Keratinocyte (primary cell): Measurements from ENCODE around the gene SMARCC1. TPM values are rescaled to one million over a fixed set of nuclear protein-coding genes. Genes with fewer than 3 reads are reported as not detected.

Experiments used
- DNase-seq: peaks from one replicate; pipeline ENCODE4 v3.0.0-alpha.2; 2011; ENCODE audit warnings: low read depth, missing footprints, low spot score
- FAIRE-seq: peaks from 2 replicates; lab custom pipeline; 2011; peaks lifted over from hg19 to GRCh38; lab: Jason Lieb, UNC
- H2AFZ ChIP-seq: 2 replicates; pipeline ENCODE4 v1.6.0; 2012; ENCODE audit warnings: low read length, control low read depth, inconsistent platforms; ENCODE audit not compliant: control insufficient read depth
- H3K27ac ChIP-seq: 2 replicates; pipeline ENCODE4 v1.5.1; 2011; ENCODE audit warnings: low read length; ENCODE audit not compliant: control insufficient read depth, insufficient read depth
- H3K27me3 ChIP-seq: 3 replicates; pipeline ENCODE4 v1.6.0; 2011; ENCODE audit warnings: low read length; ENCODE audit not compliant: control insufficient read depth, insufficient read depth; ENCODE audit errors: extremely low read depth
- H3K36me3 ChIP-seq, 2 experiments: 2 replicates in 1 of 2; 3 replicates in 1 of 2; pipeline ENCODE4 v1.5.1; 2011; ENCODE audit warnings: low read length in 2 of 2, mild to moderate bottlenecking in 1 of 2; ENCODE audit not compliant: control insufficient read depth in 2 of 2, insufficient read depth in 2 of 2; ENCODE audit errors: extremely low read depth in 1 of 2
- H3K4me1 ChIP-seq: 3 replicates; pipeline ENCODE4 v1.5.1; 2011; ENCODE audit warnings: low read length; ENCODE audit not compliant: control insufficient read depth, insufficient read depth; ENCODE audit errors: extremely low read depth
- H3K4me2 ChIP-seq: 3 replicates; pipeline ENCODE4 v1.6.0; 2011; ENCODE audit warnings: low read depth, low read length; ENCODE audit not compliant: control insufficient read depth, insufficient read depth; ENCODE audit errors: extremely low read depth
- H3K4me3 ChIP-seq, 3 experiments: fragments of 200-600 bp in 1 of 3; sonication (generic) in 1 of 3; 2 replicates in 2 of 3; 3 replicates in 1 of 3; pipeline ENCODE4 v1.5.1; 2011 to 2016; ENCODE audit warnings: low read length in 3 of 3, mild to moderate bottlenecking in 3 of 3, control low read depth in 2 of 3, inconsistent platforms in 1 of 3, low read depth in 1 of 3, mixed read lengths in 1 of 3, mixed run types in 1 of 3, moderate library complexity in 1 of 3; ENCODE audit not compliant: control insufficient read depth in 2 of 3, insufficient read depth in 2 of 3; ENCODE audit errors: extremely low read depth in 1 of 3
- H3K79me2 ChIP-seq: 2 replicates; pipeline ENCODE4 v1.6.0; 2012; ENCODE audit warnings: low read length; ENCODE audit not compliant: control insufficient read depth, insufficient read depth
- H3K9ac ChIP-seq: 3 replicates; pipeline ENCODE4 v1.6.0; 2011; ENCODE audit warnings: low read length; ENCODE audit not compliant: control insufficient read depth, insufficient read depth; ENCODE audit errors: extremely low read depth
- H3K9me1 ChIP-seq: 3 replicates; pipeline ENCODE4 v1.6.0; 2011; ENCODE audit warnings: low read length; ENCODE audit not compliant: control insufficient read depth, insufficient read depth; ENCODE audit errors: extremely low read depth
- H3K9me3 ChIP-seq: 2 replicates; pipeline ENCODE4 v1.5.1; 2012; ENCODE audit warnings: low read depth, low read length; ENCODE audit not compliant: control insufficient read depth
- H4K20me1 ChIP-seq: 3 replicates; pipeline ENCODE4 v1.6.0; 2011; ENCODE audit warnings: low read length; ENCODE audit not compliant: control insufficient read depth, insufficient read depth; ENCODE audit errors: extremely low read depth
- EZH2 ChIP-seq: IDR thresholded peaks from one replicate; pipeline ENCODE4 v1.6.1; 2012; ENCODE audit warnings: inconsistent platforms, mild to moderate bottlenecking, low read length, moderate library complexity
- dilution Hi-C: fragments of 300-500 bp; cut with MboI; formaldehyde crosslinking; loops from one replicate; pipeline ENCODE4 v1.7.0; 2020; ENCODE audit warnings: low sequenced_read_pairs; ENCODE audit not compliant: extremely low pct_ligation_motif_present
- polyA plus RNA-seq, 5 experiments: library from polyadenylated mRNA; depleted of rRNA in 3 of 5; stranded (reverse) in 3 of 5; stranded (forward) in 1 of 5; unstranded in 1 of 5; fragments of >200 nt; gene quantifications; 1 replicate in 1 of 5; 2 replicates in 3 of 5; 3 replicates in 1 of 5; pipeline versions ENCODE4 v1.2.1 to v1.2.3, GENCODE V29; 2011 to 2012; ENCODE audit warnings: missing spikeins in 2 of 5, low read depth in 1 of 5, low replicate concordance in 1 of 5
- TF ChIP-seq, protein P1 (sequence below), 3 experiments: IDR thresholded peaks in 1 of 3; conservative IDR thresholded peaks in 1 of 3; optimal IDR thresholded peaks in 1 of 3; 2 replicates in 2 of 3; 3 replicates in 1 of 3; pipeline versions ENCODE3 to v1.5.1; 2011; ENCODE audit warnings: low read length in 3 of 3, mild to moderate bottlenecking in 3 of 3, moderate library complexity in 2 of 3, control low read depth in 1 of 3, inconsistent platforms in 1 of 3; ENCODE audit not compliant: insufficient read depth in 2 of 3; ENCODE audit errors: extremely low read depth in 1 of 3

Gene SMARCC1
- polyA plus RNA-seq, 1 donor (not counting 4 experiments of a cell fraction or from before 2014, with no cell fraction given), result 39.7 TPM

DNA sequence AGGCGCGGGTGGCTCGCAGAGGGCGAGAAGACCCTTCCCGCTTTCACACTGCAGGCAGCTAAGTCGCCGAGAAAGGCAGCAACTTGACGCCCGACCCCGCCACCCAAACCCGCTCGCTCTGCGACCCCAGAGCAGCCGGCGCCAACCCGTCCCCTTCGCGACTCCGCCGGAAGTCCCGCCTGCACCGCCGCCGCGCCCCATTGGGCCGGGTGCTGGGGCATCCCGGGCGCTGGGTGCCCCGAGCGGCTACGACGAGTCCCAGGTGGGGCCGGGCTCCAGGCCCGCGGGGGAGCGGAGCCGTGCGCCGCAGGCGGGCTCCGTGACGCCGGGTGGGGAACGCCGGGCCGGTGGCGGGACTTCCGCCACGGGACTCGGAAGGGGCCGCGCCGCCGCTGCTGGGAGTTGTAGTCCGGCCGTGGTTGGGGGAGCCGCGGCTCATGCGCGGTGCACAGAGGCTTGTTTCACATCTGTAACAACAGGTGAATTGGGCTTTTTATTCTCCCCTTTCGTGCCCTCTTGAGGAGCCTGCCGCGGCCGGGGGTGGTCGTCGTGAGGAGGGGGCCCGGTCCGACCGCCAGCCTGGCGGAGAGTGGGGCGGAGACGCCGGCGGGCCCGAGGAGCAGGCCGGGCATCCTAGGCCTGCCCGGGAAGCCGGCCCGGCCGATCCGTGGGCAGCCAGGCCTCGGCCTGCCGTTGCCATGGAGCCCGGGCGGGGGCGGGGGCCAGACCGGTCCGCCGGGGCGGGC is 21.2 kb upstream of the SMARCC1 start, which contains the start of gene DHX30:
TSS of gene DHX30 (plus strand) at position 405 of the 746 bp plus-strand sequence. CDS start 7,546 bp downstream, outside the sequence.
- Histone ChIP-seq H3K4me2 (peak within 1 kb of the TSS; percentile 100), H3K9me1 (no peaks in the 10 kb centered on the region), H2AFZ (peak within 1 kb of the TSS; percentile 96), H3K27me3 (no peaks in the 10 kb centered on the region), H3K36me3 (no peaks in the 10 kb centered on the region), H3K4me1 (peaks cover 11% of the 10 kb centered on the region), H3K4me3 (peak within 1 kb of the TSS; percentile 71 to 96 (median 88)), H3K9me3 (no peaks in the 10 kb centered on the region), H4K20me1 (no peaks in the 10 kb centered on the region), H3K27ac (peak within 1 kb of the TSS; percentile 94), H3K9ac (peak within 1 kb of the TSS; percentile 88), H3K79me2 (peaks cover 18% of the 10 kb centered on the region)
- DNase-seq, result no peak
- FAIRE-seq, result no peak
- TF ChIP-seq EZH2, result no peak
- TF ChIP-seq, protein P1, sequence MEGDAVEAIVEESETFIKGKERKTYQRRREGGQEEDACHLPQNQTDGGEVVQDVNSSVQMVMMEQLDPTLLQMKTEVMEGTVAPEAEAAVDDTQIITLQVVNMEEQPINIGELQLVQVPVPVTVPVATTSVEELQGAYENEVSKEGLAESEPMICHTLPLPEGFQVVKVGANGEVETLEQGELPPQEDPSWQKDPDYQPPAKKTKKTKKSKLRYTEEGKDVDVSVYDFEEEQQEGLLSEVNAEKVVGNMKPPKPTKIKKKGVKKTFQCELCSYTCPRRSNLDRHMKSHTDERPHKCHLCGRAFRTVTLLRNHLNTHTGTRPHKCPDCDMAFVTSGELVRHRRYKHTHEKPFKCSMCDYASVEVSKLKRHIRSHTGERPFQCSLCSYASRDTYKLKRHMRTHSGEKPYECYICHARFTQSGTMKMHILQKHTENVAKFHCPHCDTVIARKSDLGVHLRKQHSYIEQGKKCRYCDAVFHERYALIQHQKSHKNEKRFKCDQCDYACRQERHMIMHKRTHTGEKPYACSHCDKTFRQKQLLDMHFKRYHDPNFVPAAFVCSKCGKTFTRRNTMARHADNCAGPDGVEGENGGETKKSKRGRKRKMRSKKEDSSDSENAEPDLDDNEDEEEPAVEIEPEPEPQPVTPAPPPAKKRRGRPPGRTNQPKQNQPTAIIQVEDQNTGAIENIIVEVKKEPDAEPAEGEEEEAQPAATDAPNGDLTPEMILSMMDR (optimal IDR thresholded peaks at IDR 0.05 in 1 of 3, IDR thresholded peaks at IDR 0.05 in 1 of 3, conservative IDR thresholded peaks at IDR 0.05 in 1 of 3; ENCODE audit: extremely low read depth in 1 of 3, insufficient read depth in 2 of 3, low read length in 3 of 3), result no peak
- dilution Hi-C loops, result no loop called here

DNA sequence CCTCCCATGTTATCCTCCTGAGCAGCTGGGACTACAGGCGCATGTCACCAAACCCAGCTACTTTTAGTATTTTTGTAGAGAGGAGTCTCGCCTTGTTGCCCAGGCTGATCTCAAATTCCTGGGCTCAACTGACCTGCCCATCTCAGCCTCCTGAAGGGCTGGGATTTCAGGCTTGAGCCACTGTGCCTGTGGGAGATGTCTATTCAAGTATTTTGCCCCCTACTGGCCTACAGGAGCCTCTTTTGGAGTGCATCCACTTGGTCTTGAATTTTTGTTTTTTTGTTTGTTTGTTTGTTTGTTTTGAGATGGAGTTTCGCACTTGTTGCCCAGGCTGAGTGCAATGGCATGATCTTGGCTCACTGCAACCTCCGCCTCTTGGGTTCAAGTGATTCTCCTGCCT is 18.0 kb upstream of the SMARCC1 start:
- dilution Hi-C loops, result no loop called here
- H3K9me3 ChIP-seq, result no peaks in the 10 kb centered on the region
- H3K27me3 ChIP-seq, result no peaks in the 10 kb centered on the region
- peaks cover 11% of the 10 kb centered on the region for H3K4me1 ChIP-seq
- H3K27ac ChIP-seq, result no peak overlapping the region
- H3K79me2 ChIP-seq, result peaks cover 14% of the 10 kb centered on the region
- FAIRE-seq (no peak), DNase-seq (no peak)
- H3K9me1 ChIP-seq, result no peaks in the 10 kb centered on the region
- H2AFZ ChIP-seq, result no peak overlapping the region
- H3K4me2 ChIP-seq, result no peak overlapping the region
- no peaks in the 10 kb centered on the region for H3K36me3 ChIP-seq
- TF ChIP-seq, protein P1 (optimal IDR thresholded peaks at IDR 0.05 in 1 of 3, IDR thresholded peaks at IDR 0.05 in 1 of 3, conservative IDR thresholded peaks at IDR 0.05 in 1 of 3; ENCODE audit: extremely low read depth in 1 of 3, insufficient read depth in 2 of 3, low read length in 3 of 3), result peak; percentile 26 to 38 (median 32)
- TF ChIP-seq EZH2, result no peak
- no peak overlapping the region for H3K4me3 ChIP-seq
- H3K9ac ChIP-seq, result no peak overlapping the region
- no peaks in the 10 kb centered on the region for H4K20me1 ChIP-seq
